NCI-H69 (cell line): ENCODE results near the gene CCDC149.

Experiments
- DNase-seq: peaks from one replicate; lab custom pipeline; 2025; lab: John Stamatoyannopoulos, UW

CCDC149 gene

DNA sequence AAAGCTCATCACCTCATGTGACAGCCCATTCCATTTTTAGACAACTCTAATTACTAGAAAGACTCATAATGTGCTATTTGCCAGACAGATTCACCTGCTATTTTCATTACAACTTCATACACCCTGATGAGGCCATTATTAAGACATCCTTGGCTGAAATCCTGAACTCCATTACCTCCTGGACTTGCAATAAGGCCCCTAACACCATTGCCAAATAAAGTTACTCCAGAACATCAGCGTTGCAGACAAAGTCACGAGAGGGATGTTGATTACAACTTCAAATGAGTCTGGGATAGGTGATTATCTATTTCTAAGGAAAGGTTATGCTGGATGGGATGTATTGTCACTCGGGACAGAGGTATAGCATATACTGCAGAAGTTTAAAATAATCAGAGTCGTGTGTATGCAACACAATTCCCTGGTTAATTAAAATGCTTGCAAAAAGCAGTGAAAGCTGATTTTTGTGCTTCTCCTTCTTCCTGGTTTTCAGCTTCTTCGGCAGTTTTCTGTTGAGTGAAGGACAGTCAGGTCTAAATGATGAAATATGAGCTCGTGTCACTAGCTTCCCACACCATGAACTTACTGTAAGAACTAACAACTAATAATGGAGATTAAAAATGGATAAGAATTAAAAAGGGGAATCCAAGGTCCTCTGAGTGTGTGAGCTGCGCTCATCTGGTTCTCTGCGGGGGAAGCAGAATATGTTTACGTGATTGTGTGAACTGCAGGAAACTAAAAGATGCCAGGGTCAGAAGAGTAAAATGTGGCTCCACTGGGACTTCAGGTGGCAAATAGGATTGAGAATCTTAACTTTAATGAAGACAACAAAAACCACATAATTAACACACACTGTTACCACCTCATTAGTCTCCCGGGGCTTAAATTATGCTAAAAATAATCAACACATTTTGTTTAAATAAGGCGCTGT lies 135.0 kb downstream of the CCDC149 start:
- DNase-seq: no peak

DNA sequence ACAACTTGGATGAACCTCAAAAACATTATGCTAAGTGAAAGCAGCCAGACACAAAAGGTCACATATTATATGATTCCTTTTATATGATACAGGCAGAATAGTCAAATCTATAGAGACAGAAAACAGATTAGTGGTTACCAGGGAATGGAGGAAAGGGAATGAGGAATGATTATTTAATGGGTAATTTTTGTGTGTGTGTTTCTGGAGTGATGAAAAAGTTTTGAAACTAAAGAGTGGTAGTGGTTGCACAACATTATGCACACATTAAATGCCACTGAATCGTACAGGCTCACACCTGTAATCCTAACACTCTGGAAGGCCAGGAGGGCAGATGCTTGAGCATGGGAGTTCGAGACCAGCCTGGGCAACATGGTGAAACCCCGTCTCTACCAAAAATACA lies 137.1 kb downstream of the CCDC149 start:
- DNase-seq: no peak

DNA sequence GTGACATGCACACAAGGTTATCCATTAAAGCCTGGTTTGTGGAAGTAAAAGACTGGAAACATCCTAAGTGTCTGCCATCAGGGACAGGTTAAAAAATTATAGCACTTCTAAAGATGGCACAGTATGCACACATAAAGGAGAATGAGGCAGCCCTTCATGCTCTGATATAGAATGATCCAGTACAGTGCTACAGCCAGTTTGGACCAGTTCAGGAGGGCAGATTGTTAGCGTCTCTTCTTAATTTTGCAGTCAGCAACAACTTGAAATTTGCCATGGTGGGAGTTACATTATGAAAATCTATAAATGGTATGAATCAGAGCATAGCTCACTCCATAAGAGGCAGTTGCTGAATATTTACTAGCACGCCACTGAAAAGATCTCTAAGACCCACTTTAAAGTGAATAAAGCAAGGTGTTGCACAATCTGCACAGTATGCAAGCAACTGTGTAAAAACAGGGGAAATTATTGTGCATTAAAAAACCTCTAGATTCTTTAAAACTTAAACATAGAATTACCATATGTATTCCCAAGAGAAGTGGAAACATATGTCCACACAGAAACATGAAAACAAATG lies 137.7 kb downstream of the CCDC149 start:
- no peak for DNase-seq

DNA sequence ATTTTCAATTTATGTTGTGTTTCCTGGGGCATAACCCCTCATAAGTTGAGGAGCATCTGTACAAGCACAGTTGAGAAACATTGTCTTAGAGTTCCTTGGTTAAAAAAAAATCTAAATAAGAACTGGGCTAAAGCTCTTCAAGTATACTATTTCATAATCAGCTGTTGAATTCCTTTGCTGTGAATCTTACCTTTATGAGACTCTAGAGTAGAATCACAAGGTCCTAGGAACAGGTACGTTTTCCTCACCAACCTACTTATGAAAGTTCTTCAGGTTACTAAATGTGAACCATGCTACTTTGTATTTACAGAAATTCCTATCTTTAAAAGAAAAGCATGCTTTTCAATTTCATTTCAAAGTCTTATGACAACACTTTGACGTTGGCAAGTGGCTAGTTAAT lies 138.4 kb downstream of the CCDC149 start:
- no peak for DNase-seq

DNA sequence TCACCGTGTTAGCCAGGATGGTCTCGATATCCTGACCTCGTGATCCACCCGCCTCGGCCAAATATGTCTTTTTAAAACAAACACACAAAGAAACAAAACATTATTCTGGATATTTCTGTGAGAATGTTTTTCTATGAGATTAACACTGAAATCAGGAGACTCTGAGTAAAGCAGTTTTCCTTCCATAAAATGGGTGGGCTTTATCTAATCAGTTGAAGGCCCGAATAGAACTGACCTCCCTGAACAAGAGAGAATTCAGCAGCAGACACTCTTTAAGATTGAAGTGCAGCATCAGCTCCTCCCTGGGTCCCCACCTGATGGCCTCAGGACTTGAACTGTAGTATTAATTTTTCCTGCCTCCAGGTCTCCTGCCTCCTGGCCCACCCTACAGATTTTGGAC lies 139.9 kb downstream of the CCDC149 start:
- no peak for DNase-seq

DNA sequence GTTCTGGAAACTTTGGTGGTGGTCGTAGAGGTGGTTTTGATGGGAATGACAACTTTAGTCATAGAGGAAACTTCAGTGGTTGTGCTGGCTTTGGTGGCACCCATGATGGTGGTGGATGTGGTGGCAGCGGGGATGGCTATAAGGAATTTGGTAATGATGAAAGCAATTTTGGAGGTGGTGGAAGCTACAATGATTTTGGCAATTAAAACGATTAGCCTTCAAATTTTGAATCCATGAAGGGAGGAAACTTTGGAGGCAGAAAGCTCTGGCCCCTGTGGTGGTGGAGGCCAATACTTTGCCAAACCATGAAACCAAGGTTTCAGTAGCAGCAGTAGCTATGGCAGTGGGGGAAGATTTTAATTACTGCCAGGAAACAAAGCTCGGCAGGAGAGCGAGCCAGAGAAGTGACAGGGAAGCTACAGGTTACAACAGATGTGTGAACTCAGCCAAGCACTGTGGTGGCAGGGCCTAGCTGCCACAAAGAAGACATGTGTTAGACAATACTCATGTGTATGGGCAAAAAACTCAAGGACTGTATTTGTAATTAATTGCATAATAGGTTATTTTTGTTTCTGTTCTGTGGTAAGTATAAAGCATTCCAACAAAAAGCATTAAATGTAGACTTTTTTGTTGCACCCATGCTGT lies 140.7 kb downstream of the CCDC149 start:
- DNase-seq: peak; percentile 20

DNA sequence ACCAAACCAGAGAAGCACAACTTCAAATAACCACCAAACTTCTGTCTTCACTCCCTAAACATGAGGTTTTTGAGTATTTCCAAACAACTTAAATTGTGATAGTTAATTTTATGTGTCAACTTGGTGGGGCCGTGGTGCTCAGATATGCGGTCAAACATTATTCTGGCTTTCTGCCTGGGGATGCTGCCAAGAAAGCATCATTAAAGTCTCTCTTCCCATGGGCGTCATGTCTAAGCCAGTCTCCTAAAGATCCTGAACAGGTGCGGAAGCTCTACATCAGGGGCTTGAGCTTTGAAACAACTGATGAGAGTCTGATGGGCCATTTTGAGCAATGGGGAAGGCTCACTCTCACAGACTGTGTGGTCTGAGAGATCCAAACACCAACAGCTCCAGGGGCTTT lies 141.6 kb downstream of the CCDC149 start:
- no peak for DNase-seq

DNA sequence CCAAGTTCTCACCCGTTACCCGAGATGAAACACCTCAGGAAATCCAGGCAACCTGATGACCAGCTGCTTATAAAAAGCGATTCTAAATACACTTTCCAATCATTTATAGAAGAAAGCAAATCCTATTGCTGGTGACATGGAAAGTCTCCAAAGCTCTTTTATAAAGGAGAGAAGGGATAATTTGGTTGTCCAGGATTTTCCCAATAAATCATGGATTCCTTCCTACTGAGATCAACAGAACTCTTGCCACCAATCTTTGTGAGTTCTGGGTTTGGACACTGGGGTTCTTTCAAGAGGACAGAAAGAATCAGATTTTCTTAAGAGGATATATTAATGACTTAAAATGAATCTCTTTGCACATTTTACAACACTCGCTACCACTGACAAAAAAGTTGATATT lies 142.2 kb downstream of the CCDC149 start:
- no peak for DNase-seq

DNA sequence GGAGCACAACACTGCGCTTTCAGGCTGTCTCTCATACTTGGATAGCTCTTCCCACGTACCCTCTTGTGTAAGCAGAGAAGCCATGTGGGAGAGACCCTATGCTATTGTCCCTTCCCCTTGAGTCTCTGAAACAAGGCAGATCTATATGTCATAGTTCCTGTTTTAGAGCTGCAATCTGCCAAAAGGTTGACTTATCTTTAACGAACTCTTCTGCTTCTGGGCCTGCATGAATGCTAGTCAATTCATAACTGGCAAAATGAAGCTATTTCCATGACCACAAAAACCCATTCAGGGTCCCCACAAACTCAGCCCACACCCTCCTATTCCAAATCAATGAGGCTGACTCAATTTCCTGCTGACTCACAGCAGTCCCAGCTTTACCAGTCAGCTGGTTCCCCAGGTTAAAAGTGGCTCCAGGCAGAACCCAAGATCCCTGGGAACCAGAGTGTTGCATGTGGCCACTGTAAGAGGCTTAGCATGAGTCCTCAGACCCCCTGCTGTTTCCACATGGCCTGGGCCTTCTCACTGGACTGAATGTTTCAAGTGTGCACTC lies 142.7 kb downstream of the CCDC149 start:
- DNase-seq: no peak

DNA sequence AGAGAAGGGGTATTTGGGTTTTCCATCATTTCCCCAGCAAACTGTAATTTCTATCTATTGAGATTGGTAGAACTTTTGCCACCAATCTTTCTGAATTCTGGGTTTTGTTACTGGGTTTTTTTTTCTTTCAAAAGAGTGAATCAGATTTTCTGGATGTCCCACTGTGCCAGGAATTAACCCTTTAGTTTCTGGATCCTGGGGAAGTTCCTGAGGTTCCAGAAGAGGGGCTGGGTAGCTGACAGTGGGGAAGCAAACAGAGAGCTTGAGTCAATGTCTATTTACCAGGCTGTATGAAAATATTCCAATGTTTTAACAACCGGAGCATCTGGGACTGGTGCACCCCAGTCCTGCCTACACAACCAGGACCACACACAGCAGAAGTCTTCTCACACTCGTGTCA lies 143.3 kb downstream of the CCDC149 start:
- no peak for DNase-seq

DNA sequence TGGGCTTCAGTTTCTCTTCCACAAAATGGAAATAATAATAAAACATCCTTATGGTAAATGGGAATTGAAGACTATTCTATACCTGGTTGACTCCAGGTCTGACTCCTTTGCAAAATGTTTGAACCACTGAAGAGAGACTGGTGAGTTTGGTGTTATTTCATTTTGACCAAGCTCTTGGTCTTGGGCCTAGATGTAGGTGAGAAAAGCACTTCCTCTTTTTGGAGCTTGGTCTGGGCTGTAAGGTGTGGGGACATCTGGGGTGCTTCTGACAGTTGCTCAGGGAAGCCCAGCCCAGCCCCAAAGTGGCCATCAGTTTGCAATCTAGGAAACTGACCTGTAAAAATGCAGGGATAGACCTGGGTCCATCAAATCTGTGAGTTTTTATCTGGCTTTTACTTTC lies 144.2 kb downstream of the CCDC149 start:
- no peak for DNase-seq

DNA sequence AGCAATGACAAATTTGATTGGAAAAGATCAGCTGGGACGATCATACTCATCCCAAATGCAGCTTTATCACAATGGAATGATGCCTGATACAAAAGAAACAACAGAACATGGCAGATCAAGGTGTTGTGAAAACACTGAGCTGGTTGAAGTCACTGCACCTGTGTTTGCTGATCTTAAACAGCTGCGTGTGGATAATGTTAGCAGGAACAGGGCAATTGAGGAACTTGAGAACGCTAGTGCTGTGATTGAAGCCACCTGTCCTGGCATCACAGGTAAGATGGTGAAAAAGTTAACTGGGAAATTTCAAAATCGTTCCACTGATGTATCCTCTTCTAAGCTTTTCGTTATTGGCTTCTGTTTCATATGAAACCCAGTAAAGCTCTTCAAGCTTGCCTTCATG lies 144.8 kb downstream of the CCDC149 start:
- peak; percentile 3 for DNase-seq

DNA sequence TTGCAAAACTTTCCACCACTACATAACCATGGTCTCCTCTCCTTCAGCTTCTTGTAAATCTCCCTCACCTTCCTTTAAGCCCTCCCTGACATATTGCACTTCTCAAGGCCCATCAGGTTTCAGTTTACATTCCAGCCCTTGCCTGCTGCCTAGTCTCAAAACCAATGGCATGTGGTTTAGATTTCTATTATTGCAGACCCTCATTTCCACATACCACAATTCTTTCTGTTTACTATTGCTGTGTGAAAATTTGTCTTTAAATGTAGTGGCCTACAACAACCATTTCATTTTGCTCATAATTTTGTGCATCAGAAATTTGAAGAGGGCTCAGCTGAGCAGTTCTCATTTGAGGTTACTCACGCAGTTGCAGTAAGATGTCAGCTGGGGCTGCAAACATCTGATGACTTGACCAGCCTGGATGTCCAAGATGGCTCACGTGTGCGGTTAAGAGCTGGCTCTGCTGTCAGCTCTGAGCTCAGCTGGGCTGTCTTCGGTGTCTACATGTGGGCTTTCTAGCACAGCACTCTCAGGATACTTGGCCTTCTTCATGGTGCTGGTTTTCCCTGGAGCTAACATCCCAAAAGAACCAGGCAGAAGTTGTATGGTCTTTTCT lies 147.4 kb downstream of the CCDC149 start:
- DNase-seq: no peak

DNA sequence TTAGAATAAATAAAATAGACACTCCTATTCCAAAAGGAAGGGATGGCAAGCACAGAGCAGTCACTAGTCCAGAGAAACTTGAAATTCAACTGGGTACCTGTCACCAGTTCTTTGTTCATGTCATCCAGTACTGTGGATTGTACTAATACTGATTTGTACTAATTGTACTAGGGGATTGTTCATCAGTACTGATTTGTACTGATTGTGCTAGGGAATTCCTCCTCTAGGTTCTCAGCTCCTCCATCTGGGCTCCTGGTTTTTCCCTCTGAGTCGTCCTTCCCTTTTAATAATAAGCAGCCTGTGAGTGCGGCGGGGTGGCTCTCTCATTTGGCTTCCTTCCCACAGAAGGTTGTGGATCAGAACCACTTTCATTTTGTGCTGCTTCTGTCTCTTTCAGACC lies 148.5 kb downstream of the CCDC149 start:
- DNase-seq: no peak

DNA sequence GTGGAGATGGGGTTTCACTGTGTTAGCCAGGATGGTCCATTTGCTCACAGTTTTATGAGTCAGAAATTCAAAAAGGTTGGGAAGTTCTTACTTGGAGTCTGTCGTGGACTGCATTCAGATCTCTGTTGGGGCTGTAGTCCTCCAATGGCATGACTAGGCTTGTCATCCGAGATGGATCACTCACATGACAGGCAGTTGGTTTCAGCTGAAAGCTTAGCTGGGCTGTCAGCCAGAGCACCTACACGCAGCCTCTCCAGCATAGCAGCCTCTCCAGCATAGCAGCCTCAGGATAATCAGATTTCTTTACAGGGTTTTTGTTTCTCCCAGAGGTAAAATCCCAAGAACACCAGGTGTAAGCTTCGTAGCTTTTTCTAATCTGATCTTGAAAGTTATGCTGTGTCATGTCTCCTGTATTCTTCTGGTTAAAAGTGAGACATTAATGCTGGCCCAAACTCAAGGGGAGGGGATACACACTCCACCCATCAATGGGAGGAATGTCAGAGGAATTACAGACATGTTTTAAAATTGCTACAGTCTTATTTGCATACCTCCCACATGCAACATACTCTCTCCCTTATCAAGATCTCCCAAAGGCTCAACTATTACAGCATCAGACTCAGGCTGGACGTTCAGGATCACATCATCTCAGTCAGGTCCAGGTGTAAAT lies 149.1 kb downstream of the CCDC149 start:
- DNase-seq: peak; percentile 2
